Stimulated activated CD4-positive, alpha-beta T cell treated with anti-CD3 and anti-CD28 coated beads, TNF-alpha, amount 100 ng/mL, for 48 hours (primary cell): Measurements from ENCODE around the gene PPM1E.
A peak's percentile ranks its signal among the peaks of the same experiment; 100 is the strongest.
"Not testable (repeated sequence)": the region's sequence is repeated elsewhere in the genome, so short reads cannot be mapped to it uniquely, and the experiment has no call there.

ENCODE experiments used
- DNase-seq, 3 donors: peaks; one replicate each; pipeline ENCODE4 v3.0.0-alpha.2; 2020; ENCODE audit warnings: low read depth in 3 of 3

PPM1E gene

DNA sequence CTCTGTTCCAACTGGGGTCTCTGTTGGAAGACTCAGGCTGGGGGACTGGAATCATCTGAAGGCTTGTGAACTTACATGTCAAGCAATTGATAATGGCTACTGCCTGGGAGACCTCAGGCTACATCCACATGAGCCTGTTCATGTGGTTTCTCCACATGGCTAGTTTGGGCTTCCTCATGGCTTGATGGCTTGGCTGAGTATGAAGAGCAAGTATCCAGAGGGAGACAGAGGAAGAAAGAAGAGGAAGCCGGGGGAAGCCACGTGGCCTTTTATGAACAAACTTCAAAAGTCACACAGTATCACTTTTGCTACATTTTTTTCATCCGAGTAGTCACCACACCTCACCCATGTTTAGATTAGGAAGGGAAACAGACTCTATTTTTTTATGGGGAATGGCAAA, 192.2 kb downstream of the PPM1E start:
- DNase-seq, result no peak

DNA sequence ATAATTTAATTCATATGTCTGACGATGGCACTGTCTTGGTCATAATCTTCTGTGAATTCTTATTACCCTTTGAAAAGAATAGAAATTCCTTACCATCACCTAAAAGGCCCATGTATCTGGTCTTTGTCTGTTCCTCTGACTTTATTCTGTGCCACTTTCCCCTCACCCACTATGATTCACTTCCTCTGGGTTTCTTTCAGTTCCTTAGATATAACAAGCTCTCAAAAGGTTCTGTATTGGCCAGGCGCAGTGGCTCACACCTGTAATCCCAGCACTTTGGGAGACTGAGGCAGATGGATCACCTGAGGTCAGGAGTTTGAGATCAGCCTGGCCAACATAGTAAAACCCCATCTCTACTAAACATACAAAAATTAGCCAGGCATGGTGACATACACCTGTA, 198.7 kb downstream of the PPM1E start:
- DNase-seq, result not testable (repeated sequence)

DNA sequence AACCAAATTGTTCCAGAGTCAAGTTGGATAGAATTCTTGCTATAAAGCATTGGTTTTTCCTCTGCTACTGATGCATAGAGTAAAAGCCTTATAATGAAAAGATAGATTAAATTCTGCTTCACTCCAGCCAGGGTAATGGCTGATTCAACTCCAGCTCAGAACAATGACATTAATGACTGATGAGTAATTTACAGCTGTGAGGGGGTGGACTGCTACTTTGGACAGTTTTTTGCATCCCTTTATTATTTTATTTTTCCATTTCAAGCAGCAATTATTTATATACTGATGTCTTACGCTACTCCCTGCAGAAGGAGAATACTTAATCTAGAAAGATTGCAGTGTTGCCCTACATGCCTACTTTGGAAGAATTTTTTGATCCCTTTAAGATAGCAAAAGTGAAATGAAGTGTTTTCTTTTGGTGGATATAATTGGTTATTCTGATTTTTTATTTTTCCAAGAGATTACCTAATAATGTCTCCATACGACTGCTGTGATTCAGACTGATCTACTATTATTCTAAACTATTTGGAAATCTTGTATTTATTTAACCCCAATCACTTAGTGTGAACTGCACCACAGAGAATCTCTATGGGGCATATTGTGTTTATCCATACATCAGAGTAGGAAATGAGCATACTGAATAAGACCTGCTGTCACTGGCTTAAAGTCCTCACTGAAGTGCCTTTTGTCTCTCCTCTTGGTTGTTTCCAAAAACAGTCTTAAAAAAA, 201.5 kb downstream of the PPM1E start:
- DNase-seq, result no peak

- DNase-seq, result not testable (repeated sequence)
These were observed 202.0 kb downstream of the PPM1E start for GRCh38 chr17:58957725-58958073.

DNA sequence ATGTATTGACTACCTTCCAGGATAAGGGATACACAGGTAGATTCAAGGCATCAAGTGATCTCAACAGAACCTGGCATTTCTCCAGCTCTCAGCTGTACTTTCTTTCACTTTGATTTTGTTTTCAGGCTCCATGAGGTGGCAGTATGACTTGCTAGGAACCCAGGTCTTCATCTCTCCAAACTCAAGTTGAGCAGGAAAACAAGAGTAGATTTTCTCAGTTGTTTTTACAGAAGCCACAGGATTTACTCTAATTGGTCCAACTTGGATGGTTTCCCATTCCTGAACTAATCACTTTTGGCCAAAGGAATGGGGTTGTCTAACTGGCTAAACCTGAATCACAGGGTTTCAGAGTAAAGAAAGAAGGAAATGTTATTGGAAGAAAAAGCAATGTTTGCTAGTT, 204.4 kb downstream of the PPM1E start:
- DNase-seq, result no peak

GRCh38 chr17:58965221-58965620, 209.6 kb downstream of the PPM1E start:
- DNase-seq, result no peak

GRCh38 chr17:58966208-58966607, 210.6 kb downstream of the PPM1E start:
- no peak for DNase-seq

- DNase-seq, result no peak
These were observed 212.9 kb downstream of the PPM1E start for GRCh38 chr17:58968426-58969061.

GRCh38 chr17:58969156-58969555, 213.5 kb downstream of the PPM1E start:
- DNase-seq, result no peak

DNA sequence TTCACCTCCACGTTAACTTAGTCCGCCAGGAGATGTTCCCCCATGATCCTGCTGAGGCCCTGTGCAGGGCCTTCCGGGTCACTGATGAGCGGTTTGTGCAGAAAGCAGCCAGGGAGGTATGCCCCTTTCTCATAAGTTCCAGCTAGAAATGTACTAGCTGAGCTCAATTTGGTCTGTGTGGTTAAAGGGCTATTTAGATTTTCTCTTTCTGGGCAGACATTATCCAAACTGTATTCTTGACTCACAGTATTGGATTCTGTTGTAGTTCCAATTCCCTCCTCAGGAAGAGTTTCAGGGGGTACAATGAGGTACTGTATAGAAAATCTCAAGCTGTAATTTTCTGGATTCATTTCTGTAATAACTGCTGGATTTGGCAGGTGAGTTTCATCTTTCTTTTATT, 214.0 kb downstream of the PPM1E start:
- DNase-seq, result no peak

GRCh38 chr17:58970609-58971450, 215.2 kb downstream of the PPM1E start:
- no peak for DNase-seq

GRCh38 chr17:58974354-58974753, 218.7 kb downstream of the PPM1E start:
- no peak for DNase-seq

DNA sequence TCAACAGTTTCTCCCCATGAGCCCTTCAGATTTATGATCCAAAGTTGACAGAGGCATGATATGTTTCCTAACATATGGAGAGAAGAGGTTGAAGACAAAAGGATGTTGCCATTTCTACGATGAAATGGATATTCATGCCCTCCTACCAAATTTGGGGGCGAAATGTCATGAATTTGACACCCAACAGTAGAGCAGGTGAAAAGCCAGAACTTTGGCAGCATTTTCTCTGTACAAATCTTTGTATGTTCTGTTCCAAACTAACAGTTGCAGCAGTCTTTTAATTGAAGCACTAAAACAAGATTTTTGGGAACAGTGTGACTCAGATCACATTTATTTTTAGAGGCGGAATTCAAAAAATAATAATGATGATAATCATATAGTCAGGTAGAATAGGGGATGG, 220.9 kb downstream of the PPM1E start:
- DNase-seq, result no peak

DNA sequence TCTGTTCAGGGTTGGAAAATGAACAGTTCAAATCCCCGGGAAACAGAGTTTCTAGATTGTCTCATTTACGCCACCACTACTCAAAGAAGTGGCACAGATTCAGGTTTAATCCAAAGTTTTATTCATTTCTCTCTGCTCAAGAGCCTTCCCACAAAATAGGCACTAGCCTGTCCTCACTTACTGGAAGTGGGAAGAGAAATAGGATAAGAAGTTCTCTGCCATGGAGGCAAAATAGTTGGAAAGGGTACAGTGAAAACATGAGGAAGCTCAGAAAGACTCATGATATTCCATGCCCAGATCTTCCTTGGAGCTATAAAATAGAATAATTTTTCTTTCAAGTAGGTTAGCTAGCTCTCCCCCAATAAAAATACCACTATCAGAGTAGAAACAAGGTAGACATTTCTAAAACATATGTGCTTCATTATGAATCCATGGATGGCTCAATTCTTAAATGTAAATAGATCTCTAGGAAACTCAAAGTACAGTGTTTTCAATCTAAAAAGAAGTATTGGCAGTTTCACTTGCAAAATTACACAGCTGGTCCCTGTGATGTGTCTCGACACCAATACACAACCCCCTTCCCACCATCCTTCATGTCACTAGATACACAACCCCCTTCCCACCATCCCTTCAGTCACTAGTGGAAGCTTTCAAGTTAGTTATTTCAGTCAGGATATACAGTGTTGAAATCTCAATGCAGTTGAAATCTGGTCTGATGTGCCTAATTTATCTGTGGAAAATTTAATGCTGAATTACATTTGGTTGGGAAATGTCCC, 225.2 kb downstream of the PPM1E start:
- DNase-seq, result no peak

DNA sequence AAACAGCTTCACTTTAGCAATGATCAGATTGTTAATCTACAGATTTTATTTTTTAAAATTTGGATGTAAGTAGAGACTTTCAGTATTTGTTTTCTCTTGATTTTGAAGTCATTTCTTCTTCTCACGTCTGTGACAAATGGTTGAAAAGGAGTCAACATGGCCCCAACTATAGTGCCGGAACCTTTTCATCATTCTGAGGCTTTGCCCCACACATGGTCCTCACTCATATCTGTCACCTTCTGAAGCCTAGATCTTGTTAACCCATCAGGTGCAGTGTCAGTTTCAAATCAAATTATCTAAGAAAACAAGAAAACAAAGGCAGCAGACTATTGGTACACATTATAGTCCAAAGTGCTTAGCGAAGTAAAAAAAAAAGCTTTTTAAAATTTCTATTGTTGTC, 227.0 kb downstream of the PPM1E start:
- DNase-seq, result no peak

- no peak for DNase-seq
These were observed 229.7 kb downstream of the PPM1E start for GRCh38 chr17:58985367-58985766.

GRCh38 chr17:58985971-58986370, 230.3 kb downstream of the PPM1E start:
- DNase-seq, result peak in 1 of 3 donors; percentile 11

- no peak for DNase-seq
These were observed 234.0 kb downstream of the PPM1E start for GRCh38 chr17:58989629-58990028.

DNA sequence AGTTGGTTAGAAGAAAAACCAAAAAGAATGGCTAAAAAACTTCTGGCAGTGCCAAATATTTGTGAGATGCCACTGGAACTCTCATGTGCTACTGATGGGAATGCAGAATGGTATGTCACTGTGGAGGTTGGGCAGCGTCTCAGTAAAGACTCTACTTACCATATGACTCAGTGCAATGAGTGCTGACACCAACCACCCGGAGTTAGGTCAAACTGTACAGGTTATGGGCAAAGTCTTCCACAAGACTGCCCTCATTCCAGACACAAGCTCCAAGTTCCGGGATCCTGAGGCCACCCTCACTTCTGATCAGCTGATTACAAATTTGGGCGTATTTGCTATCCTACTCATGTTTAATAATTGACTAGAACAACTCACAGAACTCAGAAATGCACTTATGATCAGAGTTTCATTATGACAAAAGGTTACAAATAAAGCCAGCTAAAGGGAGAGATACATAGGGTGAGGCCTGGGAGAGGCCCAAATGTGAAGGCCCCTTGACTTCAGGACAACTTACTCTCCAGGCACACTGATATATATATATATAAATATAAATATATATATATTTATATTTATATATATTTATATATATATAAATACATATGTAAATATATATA, 236.2 kb downstream of the PPM1E start:
- DNase-seq, result no peak

GRCh38 chr17:58993311-58993710, 237.7 kb downstream of the PPM1E start:
- DNase-seq, result no peak

GRCh38 chr17:58995247-58995940, 239.7 kb downstream of the PPM1E start:
- no peak for DNase-seq
